ENCODE data around the gene NXNL2.

The NXNL2 gene

DNA sequence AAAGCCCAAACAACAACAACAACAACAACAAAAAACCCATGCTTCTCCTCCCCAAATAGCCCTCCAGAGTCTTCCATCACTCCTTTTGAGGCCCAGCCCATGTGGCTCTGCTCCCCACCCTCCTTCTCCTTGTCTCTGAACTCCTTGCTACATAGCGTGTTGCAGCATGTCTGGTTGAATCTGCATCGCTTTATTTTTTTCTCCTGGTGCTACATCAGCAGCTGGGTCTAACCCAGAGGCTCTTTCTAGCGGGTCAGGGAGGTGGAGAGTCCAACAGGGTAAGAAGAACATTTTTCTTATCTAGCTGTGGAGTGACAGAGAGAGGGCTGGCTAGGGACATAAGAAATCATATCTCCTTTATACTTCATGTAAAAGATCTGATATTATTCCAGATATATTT is 18.4 kb downstream of the NXNL2 start:
- Histone ChIP-seq H3K9ac (ENCODE audit: low read length) (no peak overlapping the region), H3K4me1 (ENCODE audit: control insufficient read depth, insufficient read depth, low read length) (peaks cover 17% of the 10 kb centered on the region), H3K27ac (ENCODE audit: low read depth, low read length) (no peak overlapping the region), H3K36me3 (ENCODE audit: control insufficient read depth, insufficient read depth, low read length) (no peaks in the 10 kb centered on the region), H3K27me3 (ENCODE audit: control insufficient read depth, insufficient read depth, low read length) (no peaks in the 10 kb centered on the region), H3K4me3 (ENCODE audit: low read depth, low read length) (no peak overlapping the region), H3K9me3 (ENCODE audit: control insufficient read depth, insufficient read depth, low read depth, low read length) (peaks cover 8% of the 10 kb centered on the region; the same call in 1 of the 2 replicates)

DNA sequence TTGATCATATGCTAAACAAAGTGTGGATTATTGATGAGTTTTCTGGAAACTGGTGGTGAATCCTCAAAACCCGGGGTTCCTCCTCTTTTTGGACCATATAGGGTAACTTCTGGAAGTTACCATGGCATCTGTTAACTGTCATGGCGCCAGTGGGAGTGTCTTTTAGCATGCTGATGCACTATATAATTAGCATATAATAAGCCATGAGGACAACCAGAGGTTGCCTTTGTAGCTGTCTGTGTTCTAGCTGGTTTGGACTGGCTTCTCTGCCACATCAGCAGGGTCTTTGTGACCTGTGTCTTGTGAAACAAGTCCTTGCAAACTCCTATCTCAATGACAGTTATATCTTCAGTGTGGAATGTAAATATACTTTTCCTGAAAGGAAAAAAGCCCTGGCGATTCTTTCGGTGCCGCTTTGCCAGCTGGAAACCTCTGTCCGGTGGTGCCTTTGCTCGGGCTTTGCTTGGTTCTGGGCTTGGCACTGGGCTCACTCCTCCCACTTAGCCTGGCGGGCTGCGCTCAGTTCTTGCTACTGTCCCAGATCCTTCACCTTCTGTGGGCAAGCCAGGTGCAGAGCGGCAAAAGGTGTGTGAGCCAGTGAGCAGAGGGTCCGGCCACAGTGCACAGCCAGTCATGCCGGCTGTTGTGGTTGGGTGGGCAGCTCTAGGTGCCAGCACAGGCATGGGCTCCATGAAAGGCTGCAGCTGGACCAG is 20.4 kb downstream of the NXNL2 start:
- no peak overlapping the region for H3K27ac ChIP-seq (ENCODE audit: low read depth, low read length)
- peaks cover 17% of the 10 kb centered on the region for H3K4me1 ChIP-seq (ENCODE audit: control insufficient read depth, insufficient read depth, low read length)
- H3K27me3 ChIP-seq (ENCODE audit: control insufficient read depth, insufficient read depth, low read length), result no peaks in the 10 kb centered on the region
- no peaks in the 10 kb centered on the region; the same call in 1 of the 2 replicates for H3K9me3 ChIP-seq (ENCODE audit: control insufficient read depth, insufficient read depth, low read depth, low read length)
- H3K4me3 ChIP-seq (ENCODE audit: low read depth, low read length), result no peak overlapping the region
- no peaks in the 10 kb centered on the region for H3K36me3 ChIP-seq (ENCODE audit: control insufficient read depth, insufficient read depth, low read length)
- no peak overlapping the region for H3K9ac ChIP-seq (ENCODE audit: low read length)

DNA sequence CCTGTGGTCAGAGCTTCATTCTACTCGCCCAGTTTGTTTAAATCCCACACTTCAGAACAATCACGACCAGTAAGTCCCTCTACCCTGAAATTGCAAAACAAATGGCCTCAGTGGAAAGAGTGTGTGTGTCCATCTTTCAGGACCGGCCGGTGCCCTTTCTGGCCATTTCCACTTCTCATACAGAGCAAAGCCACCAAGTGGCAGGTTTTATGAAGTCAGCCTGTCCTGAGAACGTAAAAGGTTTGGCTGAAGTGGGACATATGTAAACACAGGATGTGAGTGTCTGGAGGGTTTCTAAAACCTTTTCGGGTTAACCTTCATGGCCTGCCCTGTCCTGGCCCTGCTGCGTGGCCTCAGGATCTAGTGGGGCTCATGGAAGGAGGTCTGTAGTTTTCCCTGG is 24.7 kb downstream of the NXNL2 start:
- H3K27me3 ChIP-seq (ENCODE audit: control insufficient read depth, insufficient read depth, low read length), result no peaks in the 10 kb centered on the region
- no peak overlapping the region for H3K27ac ChIP-seq (ENCODE audit: low read depth, low read length)
- no peak overlapping the region for H3K4me3 ChIP-seq (ENCODE audit: low read depth, low read length)
- H3K36me3 ChIP-seq (ENCODE audit: control insufficient read depth, insufficient read depth, low read length), result no peaks in the 10 kb centered on the region
- no peaks in the 10 kb centered on the region for H3K4me1 ChIP-seq (ENCODE audit: control insufficient read depth, insufficient read depth, low read length)
- H3K9ac ChIP-seq (ENCODE audit: low read length), result no peak overlapping the region
- no peaks in the 10 kb centered on the region for H3K9me3 ChIP-seq (ENCODE audit: control insufficient read depth, insufficient read depth, low read depth, low read length)

DNA sequence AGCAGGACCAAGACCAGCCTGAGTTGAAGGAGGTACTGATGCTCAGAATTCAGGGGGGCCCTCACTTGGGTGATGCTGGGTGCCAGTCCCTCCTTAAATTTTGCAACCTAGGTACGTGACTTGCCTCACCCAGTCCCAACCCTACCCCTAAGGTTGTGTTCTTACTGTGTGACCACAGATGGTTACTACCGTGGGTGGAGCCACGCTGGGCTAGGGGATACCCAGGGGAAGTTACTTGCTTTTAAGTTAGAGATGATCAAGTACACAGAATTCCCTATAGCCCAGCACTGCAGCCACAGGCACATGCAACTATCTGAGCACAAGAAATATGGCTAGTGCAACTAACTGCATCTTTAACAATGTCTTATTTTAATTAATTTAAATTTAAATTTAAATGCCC is 32.9 kb downstream of the NXNL2 start:
- no peaks in the 10 kb centered on the region for H3K4me1 ChIP-seq (ENCODE audit: control insufficient read depth, insufficient read depth, low read length)
- H3K36me3 ChIP-seq (ENCODE audit: control insufficient read depth, insufficient read depth, low read length), result no peaks in the 10 kb centered on the region
- no peak overlapping the region for H3K4me3 ChIP-seq (ENCODE audit: low read depth, low read length)
- no peak overlapping the region for H3K9ac ChIP-seq (ENCODE audit: low read length)
- H3K27ac ChIP-seq (ENCODE audit: low read depth, low read length), result no peak overlapping the region
- no peaks in the 10 kb centered on the region for H3K9me3 ChIP-seq (ENCODE audit: control insufficient read depth, insufficient read depth, low read depth, low read length)
- no peaks in the 10 kb centered on the region for H3K27me3 ChIP-seq (ENCODE audit: control insufficient read depth, insufficient read depth, low read length)

DNA sequence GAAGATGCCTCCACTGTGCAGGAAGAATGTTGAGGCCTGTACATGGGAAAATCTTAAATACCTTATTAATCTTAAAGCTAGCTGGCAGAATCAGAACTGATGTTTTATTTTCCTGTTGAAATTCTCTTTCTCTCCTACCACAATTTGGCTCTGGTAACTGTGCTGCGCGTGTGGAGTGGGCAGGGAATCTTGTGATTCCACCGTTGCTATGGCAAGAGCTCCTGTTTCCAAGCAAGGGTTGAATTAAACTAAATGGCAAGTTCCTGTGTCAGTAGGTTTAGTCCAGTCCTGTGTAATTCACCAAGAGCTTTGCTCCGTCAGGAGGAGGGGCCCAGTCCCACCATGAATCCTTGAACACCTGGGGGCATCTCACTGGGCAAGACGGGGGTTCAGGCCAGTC is 36.4 kb downstream of the NXNL2 start:
- H3K36me3 ChIP-seq (ENCODE audit: control insufficient read depth, insufficient read depth, low read length), result no peaks in the 10 kb centered on the region
- H3K27me3 ChIP-seq (ENCODE audit: control insufficient read depth, insufficient read depth, low read length), result no peaks in the 10 kb centered on the region; the same call in 1 of the 2 replicates
- H3K27ac ChIP-seq (ENCODE audit: low read depth, low read length), result no peak overlapping the region
- H3K4me1 ChIP-seq (ENCODE audit: control insufficient read depth, insufficient read depth, low read length), result 0 out of 2 replicates have a peak, but pooled peaks cover 4% of the 10 kb centered on the region
- H3K9me3 ChIP-seq (ENCODE audit: control insufficient read depth, insufficient read depth, low read depth, low read length), result no peaks in the 10 kb centered on the region
- no peak overlapping the region for H3K9ac ChIP-seq (ENCODE audit: low read length)
- no peak overlapping the region for H3K4me3 ChIP-seq (ENCODE audit: low read depth, low read length)

DNA sequence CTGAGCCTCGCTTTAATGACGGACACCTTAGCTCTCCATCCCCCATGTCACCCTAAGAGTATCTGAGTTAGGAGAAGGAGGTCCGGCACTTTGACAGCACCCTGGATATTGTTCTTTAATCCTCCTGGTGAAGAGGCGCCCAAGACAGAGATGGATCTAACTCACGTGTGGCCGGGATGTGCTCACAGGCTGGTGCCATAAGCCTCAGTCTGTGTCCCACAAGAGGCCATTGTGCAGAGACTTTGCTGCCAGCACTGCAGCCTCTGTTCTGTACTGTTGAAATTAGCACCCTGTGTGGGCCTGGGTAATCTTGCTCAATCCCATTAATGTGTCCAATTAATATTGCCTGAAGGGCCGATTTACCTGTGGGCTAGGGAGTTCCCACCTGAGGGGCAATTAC is 37.7 kb downstream of the NXNL2 start:
- H3K27ac ChIP-seq (ENCODE audit: low read depth, low read length), result no peak overlapping the region
- peaks cover 5% of the 10 kb centered on the region; the same call in 1 of the 2 replicates for H3K27me3 ChIP-seq (ENCODE audit: control insufficient read depth, insufficient read depth, low read length)
- H3K9me3 ChIP-seq (ENCODE audit: control insufficient read depth, insufficient read depth, low read depth, low read length), result no peaks in the 10 kb centered on the region
- H3K36me3 ChIP-seq (ENCODE audit: control insufficient read depth, insufficient read depth, low read length), result no peaks in the 10 kb centered on the region
- H3K4me1 ChIP-seq (ENCODE audit: control insufficient read depth, insufficient read depth, low read length), result 0 out of 2 replicates have a peak, but pooled peaks cover 4% of the 10 kb centered on the region
- no peak overlapping the region for H3K9ac ChIP-seq (ENCODE audit: low read length)
- no peak overlapping the region for H3K4me3 ChIP-seq (ENCODE audit: low read depth, low read length)

DNA sequence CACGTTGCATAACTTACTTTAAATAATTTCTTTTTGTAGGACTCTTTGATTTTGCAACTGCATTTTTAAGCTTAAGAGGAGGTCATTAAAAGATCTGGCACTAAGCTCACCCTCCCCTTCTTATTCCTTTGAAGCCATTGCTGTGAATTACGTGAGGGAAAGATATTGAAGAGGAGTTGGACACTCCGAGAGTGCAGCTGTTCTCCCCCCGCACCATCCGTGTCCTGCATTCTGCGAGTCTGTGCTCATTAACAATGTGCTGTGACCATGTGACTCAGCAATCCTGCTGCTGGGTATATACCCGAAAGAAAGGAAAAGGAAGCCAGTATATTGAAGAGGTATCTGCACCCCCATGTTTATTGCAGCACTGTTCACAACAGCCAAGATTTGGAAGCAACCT is 40.0 kb downstream of the NXNL2 start:
- Histone ChIP-seq H3K4me3 (ENCODE audit: low read depth, low read length) (no peak overlapping the region), H3K9ac (ENCODE audit: low read length) (no peak overlapping the region), H3K4me1 (ENCODE audit: control insufficient read depth, insufficient read depth, low read length) (peaks cover 4% of the 10 kb centered on the region; the same call in 1 of the 2 replicates), H3K27ac (ENCODE audit: low read depth, low read length) (no peak overlapping the region), H3K36me3 (ENCODE audit: control insufficient read depth, insufficient read depth, low read length) (no peaks in the 10 kb centered on the region), H3K27me3 (ENCODE audit: control insufficient read depth, insufficient read depth, low read length) (peaks cover 7% of the 10 kb centered on the region; the same call in 1 of the 2 replicates), H3K9me3 (ENCODE audit: control insufficient read depth, insufficient read depth, low read depth, low read length) (no peaks in the 10 kb centered on the region)

DNA sequence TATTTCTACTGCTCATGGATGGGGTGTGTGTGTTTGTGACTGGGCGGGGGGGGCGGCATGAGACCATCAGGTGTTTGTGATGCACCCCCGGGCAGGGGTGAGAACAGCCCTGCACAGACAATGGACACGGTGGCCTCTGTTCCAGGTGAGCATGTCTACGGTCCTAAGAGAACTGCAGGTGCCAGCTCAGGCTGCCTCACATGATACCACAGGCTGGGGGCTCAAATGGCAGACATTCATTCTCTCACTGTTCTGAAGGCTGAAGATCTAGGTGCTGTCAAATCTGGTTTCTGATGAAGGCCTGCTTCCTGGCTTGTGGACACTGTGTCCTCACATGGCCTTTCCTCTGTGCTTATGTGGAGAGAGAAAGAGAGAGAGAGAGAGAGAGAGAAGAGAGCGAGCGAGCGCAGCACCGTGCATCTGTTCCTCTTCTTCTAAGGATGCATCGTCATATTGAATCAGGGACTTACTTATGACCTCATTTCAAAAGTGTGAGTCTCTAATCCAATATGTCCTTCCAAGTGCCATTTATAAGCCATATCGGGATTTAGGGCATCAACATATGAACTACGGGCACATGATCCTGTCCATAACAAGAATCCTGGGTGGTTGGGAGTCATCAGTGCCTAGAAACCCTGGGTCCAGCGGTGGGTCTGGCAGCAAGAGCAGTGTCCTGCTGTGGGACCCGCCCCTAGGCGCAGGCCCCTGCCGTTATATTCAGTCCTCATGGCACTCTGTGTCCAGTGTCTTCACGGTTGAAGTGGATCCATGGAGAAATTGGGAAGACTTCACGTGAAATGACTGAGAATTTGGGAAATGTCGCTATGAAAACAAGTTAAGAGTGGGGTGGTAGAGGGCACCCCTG is 42.5 kb downstream of the NXNL2 start:
- Histone ChIP-seq H3K9ac (ENCODE audit: low read length) (no peak overlapping the region), H3K4me1 (ENCODE audit: control insufficient read depth, insufficient read depth, low read length) (peaks cover 4% of the 10 kb centered on the region; the same call in 1 of the 2 replicates), H3K27ac (ENCODE audit: low read depth, low read length) (no peak overlapping the region), H3K36me3 (ENCODE audit: control insufficient read depth, insufficient read depth, low read length) (no peaks in the 10 kb centered on the region), H3K4me3 (ENCODE audit: low read depth, low read length) (no peak overlapping the region), H3K27me3 (ENCODE audit: control insufficient read depth, insufficient read depth, low read length) (peaks cover 7% of the 10 kb centered on the region; the same call in 1 of the 2 replicates), H3K9me3 (ENCODE audit: control insufficient read depth, insufficient read depth, low read depth, low read length) (no peaks in the 10 kb centered on the region)

DNA sequence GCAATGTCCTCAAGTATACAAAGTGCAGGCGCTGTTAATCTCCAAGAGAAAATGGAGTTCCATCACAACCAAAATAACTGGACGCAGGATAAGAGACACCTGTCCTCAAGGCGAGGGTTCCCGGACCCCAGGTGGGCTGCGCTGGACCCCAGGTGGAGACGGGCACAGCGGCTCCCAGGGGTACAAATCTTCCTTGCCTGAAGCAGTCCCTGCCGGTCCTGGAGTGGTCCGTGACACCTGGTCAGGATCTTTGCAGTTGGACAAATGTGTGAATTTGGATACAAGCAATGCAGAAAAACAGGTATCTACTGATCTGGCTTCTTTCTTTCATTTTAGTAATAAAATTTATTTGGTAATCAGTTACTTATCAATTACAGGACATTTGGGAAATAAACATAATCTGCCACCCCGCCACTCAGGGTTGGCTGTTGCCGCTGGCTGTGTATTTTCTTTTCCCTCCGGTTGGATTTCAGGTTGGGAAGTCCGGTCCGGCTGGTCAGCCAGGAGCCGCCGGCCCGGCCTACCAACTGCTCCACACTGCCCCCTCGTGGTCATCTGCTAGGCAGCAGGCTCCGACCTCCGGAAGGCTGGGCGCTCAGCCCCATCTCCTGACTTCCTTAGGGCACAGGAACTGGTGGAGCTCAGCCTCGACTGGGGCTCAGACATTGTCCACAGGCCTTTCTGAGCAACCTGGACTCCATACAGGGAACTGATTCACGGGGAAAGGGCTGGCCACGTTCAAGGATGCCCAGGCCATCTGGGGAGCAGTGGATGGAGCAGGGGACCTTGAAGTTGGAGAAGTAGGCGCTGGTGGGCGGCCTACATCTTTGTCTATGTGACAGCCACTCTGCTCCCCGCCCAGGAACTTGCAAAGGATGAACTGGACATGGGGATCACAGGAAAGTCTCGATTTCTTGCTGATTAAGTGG is 43.4 kb downstream of the NXNL2 start:
- Histone ChIP-seq H3K9me3 (ENCODE audit: control insufficient read depth, insufficient read depth, low read depth, low read length) (no peaks in the 10 kb centered on the region; the same call in 1 of the 2 replicates), H3K27me3 (ENCODE audit: control insufficient read depth, insufficient read depth, low read length) (peaks cover 7% of the 10 kb centered on the region; the same call in 1 of the 2 replicates), H3K4me1 (ENCODE audit: control insufficient read depth, insufficient read depth, low read length) (peaks cover 4% of the 10 kb centered on the region; the same call in 1 of the 2 replicates), H3K9ac (ENCODE audit: low read length) (no peak overlapping the region), H3K4me3 (ENCODE audit: low read depth, low read length) (no peak overlapping the region), H3K36me3 (ENCODE audit: control insufficient read depth, insufficient read depth, low read length) (no peaks in the 10 kb centered on the region), H3K27ac (ENCODE audit: low read depth, low read length) (no peak overlapping the region)

DNA sequence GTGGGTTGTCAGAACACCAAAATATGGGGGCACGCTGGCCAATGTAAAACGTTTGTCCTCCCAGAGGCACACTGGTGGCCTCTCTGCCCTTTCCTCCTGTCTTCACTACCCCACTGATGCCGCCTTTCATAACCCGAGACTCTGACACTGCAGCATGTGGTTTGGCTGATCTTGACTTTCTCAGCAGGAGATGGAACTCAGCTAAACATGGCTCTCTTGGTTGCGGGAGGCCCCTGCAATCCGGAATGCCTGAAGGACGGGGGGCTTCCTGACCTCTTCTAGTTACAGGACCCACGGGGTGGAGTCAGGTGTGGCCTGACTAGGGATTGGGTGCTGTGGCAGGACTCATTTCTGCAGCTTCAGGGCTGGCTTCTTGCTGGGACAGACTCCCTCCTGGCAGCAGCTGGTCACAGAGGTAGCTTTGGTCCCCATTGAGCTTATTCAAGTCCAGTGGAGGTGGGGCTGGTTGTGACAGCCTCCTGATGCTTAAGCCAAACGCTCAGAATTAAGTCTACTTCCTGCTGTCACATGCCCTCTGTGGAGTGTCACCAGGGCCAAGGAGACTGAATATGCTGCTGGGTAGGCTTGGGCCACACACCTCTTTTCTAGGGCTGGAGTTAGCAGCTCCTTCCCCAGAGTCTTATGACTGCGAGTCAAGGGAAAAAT is 44.2 kb downstream of the NXNL2 start:
- Histone ChIP-seq H3K27me3 (ENCODE audit: control insufficient read depth, insufficient read depth, low read length) (peaks cover 7% of the 10 kb centered on the region; the same call in 1 of the 2 replicates), H3K4me1 (ENCODE audit: control insufficient read depth, insufficient read depth, low read length) (peaks cover 4% of the 10 kb centered on the region; the same call in 1 of the 2 replicates), H3K9ac (ENCODE audit: low read length) (no peak overlapping the region), H3K4me3 (ENCODE audit: low read depth, low read length) (no peak overlapping the region), H3K36me3 (ENCODE audit: control insufficient read depth, insufficient read depth, low read length) (no peaks in the 10 kb centered on the region), H3K9me3 (ENCODE audit: control insufficient read depth, insufficient read depth, low read depth, low read length) (no peaks in the 10 kb centered on the region; the same call in 1 of the 2 replicates), H3K27ac (ENCODE audit: low read depth, low read length) (no peak overlapping the region)
